Sciatic nerve (tissue), 2 donors: ENCODE results near the gene GATAD1. TPM values are rescaled to one million over a fixed set of nuclear protein-coding genes. Genes with fewer than 3 reads are reported as not detected.
"Not testable (repeated sequence)": the region's sequence is repeated elsewhere in the genome, so short reads cannot be mapped to it uniquely, and the experiment has no call there.

ENCODE experiments used
- ATAC-seq: fragments of 200-7000 bp; cut with Tn5 transposase; one replicate; pipeline ENCODE4 v1.9.1; 2020; ENCODE audit warnings: mild to moderate bottlenecking, moderate library complexity
- DNase-seq: peaks from one replicate; pipeline ENCODE4 v3.0.0-alpha.2; 2020; ENCODE audit warnings: low spot score
- intact Hi-C: fragments of 100-400 bp; cut with DNase I; formaldehyde crosslinking; loops from one replicate; pipeline ENCODE4 v1.14.2; 2022
- total RNA-seq: library from RNA; stranded (reverse); fragmentation: NEBNext Ultra II Directional; extraction: Animal tissue kit (Norgen Biotek cat#: 25700); gene quantifications from one replicate; pipeline ENCODE4 v1.2.1, GENCODE V29; 2021
- donor health status: DM: no; HTN: no; CAD: no.
- donor health status: DM: no; HTN: no; CAD: no.

Gene GATAD1
- total RNA-seq, 1 donor from 2014 or later = 52.0 TPM

GRCh38 chr7:92435542-92435941 is 11.7 kb upstream of the GATAD1 start:
- ATAC-seq (no peak), DNase-seq (no peak)
- intact Hi-C loops = no loop called here

- intact Hi-C loops = no loop called here
- DNase-seq (no peak), ATAC-seq (no peak)
Observed at GRCh38 chr7:92436612-92437445, 10.5 kb upstream of the GATAD1 start.

GRCh38 chr7:92437956-92438491 is 9.3 kb upstream of the GATAD1 start:
- intact Hi-C loops = no loop called here
- no peak for DNase-seq
- no peak for ATAC-seq

- intact Hi-C loops = not testable (repeated sequence)
Observed at GRCh38 chr7:92442720-92443119, 4.6 kb upstream of the GATAD1 start.

GRCh38 chr7:92446869-92447344 is 375 bp upstream of the GATAD1 start:
- ATAC-seq = no peak
- intact Hi-C loops = no loop called here
- DNase-seq = peak; percentile 58

More at GRCh38 chr7:92442720-92443119, 4.6 kb upstream of the GATAD1 start:
- not testable (repeated sequence) for ATAC-seq, DNase-seq

- peak; percentile 22 for ATAC-seq
- peak; percentile 70 for DNase-seq
- intact Hi-C loops = no loop called here
Observed at GRCh38 chr7:92448205-92448747, 994 bp downstream of the GATAD1 start.

- DNase-seq (no peak), ATAC-seq (no peak)
- intact Hi-C loops = no loop called here
Observed at GRCh38 chr7:92451645-92452044, 4.4 kb downstream of the GATAD1 start.

- no peak for ATAC-seq
- intact Hi-C loops = no loop called here
- no peak for DNase-seq
Observed at GRCh38 chr7:92456236-92456635, 9.0 kb downstream of the GATAD1 start.

- ATAC-seq (no peak), DNase-seq (no peak)
- intact Hi-C loops = no loop called here
Observed at GRCh38 chr7:92460109-92460508, 12.8 kb downstream of the GATAD1 start.

- intact Hi-C loops = no loop called here
- ATAC-seq (no peak), DNase-seq (no peak)
Observed at GRCh38 chr7:92460510-92460909, 13.2 kb downstream of the GATAD1 start.

GRCh38 chr7:92461027-92462003 is 14.0 kb downstream of the GATAD1 start:
- intact Hi-C loops = no loop called here

GRCh38 chr7:92462560-92462959 is 15.3 kb downstream of the GATAD1 start:
- intact Hi-C loops = no loop called here
- DNase-seq = no peak
- no peak for ATAC-seq

More at GRCh38 chr7:92461027-92462003, 14.0 kb downstream of the GATAD1 start:
- DNase-seq (no peak), ATAC-seq (no peak)

GRCh38 chr7:92464515-92464914 is 17.2 kb downstream of the GATAD1 start:
- intact Hi-C loops = no loop called here
- ATAC-seq = no peak
- DNase-seq = no peak

GRCh38 chr7:92466682-92467081 is 19.4 kb downstream of the GATAD1 start:
- intact Hi-C loops = no loop called here
- DNase-seq (no peak), ATAC-seq (no peak)

GRCh38 chr7:92468589-92468988 is 21.3 kb downstream of the GATAD1 start:
- ATAC-seq, DNase-seq, intact Hi-C loops: not testable (repeated sequence)

GRCh38 chr7:92473989-92474388 is 26.7 kb downstream of the GATAD1 start:
- DNase-seq, intact Hi-C loops, ATAC-seq: not testable (repeated sequence)

- intact Hi-C loops, ATAC-seq: not testable (repeated sequence)
Observed at GRCh38 chr7:92475261-92475770, 28.0 kb downstream of the GATAD1 start.

GRCh38 chr7:92475851-92476590 is 28.7 kb downstream of the GATAD1 start:
- intact Hi-C loops, DNase-seq, ATAC-seq: not testable (repeated sequence)

More at GRCh38 chr7:92475261-92475770, 28.0 kb downstream of the GATAD1 start:
- not testable (repeated sequence) for DNase-seq
